GM20000 (cell line): Measurements from ENCODE around the gene KRTAP10-11.

Experiments used
- DNase-seq: peaks from one replicate; pipeline ENCODE4 v3.0.0; 2012; ENCODE audit warnings: low spot score
- TF ChIP-seq, protein P1 (sequence below): IDR thresholded peaks from 2 replicates; pipeline ENCODE4 v1.5.1; 2012; ENCODE audit warnings: mild to moderate bottlenecking, control low read depth; ENCODE audit errors: extremely low read depth, missing control alignments

Gene KRTAP10-11

DNA sequence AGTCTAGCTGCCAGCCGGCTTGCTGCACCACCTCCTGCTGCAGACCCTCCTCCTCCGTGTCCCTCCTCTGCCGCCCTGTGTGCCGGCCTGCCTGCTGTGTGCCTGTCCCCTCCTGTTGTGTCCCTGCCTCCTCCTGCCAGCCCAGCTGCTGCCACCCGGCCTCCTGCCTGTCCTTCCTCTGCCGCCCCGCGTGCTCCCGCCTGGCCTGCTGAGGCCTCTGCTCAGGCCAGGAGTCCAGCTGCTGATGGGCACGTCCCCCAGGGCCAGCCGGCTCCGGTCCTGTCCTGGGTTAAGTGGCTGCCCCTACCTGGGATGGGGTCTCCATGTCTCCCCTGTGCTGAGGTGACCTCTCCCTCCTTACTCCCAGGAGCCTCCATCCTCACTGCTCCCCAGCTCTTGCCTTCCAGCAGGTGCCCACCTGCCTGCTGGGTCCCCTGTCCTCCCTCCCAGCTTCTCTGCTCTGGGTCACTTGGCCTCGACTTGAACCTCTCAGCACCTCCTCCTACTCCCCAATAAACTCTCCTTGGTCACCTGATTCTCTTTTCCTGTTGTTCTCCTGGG, 33.5 kb upstream of the KRTAP10-11 start:
- TF ChIP-seq, protein P1, sequence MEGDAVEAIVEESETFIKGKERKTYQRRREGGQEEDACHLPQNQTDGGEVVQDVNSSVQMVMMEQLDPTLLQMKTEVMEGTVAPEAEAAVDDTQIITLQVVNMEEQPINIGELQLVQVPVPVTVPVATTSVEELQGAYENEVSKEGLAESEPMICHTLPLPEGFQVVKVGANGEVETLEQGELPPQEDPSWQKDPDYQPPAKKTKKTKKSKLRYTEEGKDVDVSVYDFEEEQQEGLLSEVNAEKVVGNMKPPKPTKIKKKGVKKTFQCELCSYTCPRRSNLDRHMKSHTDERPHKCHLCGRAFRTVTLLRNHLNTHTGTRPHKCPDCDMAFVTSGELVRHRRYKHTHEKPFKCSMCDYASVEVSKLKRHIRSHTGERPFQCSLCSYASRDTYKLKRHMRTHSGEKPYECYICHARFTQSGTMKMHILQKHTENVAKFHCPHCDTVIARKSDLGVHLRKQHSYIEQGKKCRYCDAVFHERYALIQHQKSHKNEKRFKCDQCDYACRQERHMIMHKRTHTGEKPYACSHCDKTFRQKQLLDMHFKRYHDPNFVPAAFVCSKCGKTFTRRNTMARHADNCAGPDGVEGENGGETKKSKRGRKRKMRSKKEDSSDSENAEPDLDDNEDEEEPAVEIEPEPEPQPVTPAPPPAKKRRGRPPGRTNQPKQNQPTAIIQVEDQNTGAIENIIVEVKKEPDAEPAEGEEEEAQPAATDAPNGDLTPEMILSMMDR = no peak

DNA sequence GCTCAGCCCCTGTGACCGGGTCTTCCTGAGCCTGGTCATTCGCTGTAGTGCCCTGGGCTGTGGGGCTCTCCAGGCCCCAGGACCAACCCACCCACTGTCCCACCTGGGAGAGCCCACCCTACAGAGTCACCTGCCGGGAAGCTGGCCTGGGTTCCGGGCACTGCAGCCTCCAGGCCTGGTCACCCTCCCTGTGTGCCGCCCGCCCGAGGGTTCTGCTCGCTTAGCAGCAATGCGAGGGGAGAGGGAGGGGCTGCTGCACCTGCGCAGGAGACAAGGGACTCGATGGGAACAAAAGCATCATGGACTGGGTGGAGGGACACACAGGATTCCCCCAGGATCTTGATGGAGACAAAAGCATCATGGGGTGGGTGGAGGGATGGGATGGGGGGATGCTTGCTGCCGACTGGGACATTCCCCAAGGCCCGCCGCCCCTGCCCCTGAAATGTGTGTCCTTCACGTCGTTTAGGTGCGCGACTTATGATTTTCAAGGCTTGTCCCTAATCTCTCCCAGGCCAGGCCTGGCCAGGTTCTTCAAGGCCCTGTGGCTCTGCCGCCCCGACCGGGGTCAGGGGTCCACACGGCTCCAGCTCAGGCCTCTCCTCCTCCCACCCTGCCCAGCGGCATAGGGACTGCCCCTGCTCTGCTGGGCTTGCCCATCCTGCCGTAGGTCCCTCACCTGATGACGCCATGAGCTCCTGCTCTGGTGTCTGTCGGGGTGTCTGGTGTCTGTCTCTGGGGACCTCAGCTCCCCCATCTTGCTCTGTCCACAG, 32.6 kb upstream of the KRTAP10-11 start:
- TF ChIP-seq, protein P1 = no peak
- DNase-seq = no peak

More for the DNA sequence above, 33.5 kb upstream of the KRTAP10-11 start:
- no peak for DNase-seq

DNA sequence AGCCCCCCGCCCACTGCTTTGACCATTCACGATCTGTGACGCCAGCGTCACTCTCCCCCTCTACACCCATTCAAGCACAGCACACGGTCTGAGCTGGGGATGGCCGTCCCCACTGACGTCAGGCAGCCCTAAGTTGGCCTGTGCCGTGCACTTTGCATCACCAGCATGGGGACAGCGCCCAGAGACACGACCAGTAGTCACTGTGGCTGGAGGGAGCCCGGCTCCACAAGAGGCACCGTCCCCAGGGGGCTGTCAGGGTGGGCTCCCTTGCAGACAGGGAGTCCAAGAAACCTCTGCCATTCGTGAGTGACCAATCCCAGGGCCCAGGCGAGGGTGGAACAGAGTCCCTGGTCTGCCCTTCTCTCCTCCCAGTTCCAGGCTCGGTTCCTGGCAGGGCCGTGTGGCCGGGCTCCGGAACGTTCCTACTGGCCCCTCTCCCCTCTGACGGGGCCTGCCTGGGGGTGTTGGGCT, 32.0 kb upstream of the KRTAP10-11 start:
- TF ChIP-seq, protein P1 = no peak
- no peak for DNase-seq

DNA sequence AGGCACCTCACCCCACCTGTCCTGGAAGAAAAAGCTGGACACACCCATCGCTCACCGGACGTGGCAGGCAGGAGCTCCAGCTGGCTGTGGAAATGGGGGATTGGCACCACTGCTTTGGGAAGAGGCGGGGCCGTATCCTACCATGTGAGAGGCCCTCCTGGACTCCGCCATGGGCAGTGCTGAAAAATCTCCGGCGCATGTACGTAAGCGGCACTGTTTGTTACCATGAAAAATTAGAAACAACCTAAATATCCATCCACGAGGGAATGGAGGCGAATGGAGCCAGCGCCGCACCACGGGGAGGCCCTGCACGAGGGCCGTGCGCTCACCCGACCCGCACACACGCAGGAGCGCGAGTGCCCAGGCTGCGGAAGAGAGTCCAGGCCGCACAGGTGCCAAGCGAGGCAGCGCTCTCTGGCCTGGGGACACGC, 31.2 kb upstream of the KRTAP10-11 start:
- DNase-seq = no peak

DNA sequence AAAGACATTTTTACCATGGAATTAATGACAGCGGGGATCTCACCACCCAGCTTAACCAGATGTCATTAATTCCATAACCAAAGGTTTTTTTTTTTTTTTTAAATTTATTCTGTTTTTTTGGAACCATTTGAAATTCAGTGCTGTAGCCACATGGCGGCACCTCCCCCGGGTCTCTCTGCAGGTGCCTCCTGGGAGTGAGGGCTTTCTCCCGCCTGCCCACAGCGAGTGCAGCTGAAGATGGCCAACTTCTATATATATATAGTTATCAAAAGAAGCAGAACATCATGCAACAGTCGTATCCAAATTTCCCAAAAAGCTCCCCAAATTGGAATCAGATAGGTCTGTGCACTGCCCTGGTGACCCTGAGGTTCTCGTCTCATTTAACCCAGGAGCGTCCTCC, 30.7 kb upstream of the KRTAP10-11 start:
- DNase-seq = no peak
- TF ChIP-seq, protein P1 = no peak

More for the DNA sequence above, 31.2 kb upstream of the KRTAP10-11 start:
- TF ChIP-seq, protein P1 = no peak

DNA sequence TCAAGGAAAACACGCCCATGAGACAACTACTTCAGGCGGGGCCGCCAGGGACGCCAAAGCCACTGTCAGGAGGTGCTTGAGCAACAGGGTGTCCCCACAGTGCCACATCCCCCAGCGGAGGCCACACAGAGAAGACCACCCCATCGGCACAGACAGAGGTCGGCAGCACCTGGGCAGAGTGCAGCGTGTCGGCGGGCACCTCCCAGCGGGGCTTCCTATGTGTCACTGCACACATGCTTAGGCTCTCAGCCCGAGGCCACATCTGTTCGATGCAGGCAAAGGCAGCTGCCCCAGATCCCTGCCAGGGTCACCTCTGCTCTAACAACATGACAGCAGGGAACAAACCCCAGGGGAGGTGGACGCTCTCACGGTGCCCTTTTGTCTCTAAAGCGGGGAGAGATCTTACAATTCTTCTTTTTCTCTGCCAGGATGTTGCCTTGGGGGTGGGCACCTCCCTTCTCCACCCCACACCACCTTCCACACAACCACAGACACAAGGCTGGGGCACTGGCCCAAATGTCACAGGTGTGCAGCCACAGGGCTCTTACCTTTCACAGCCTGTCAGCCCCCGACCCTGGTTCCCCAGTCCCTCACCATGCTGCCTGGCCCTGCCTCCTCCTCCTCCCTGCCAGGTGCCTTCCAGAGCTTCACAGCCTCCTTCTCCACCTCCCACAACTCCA, 30.2 kb upstream of the KRTAP10-11 start:
- DNase-seq = no peak
- TF ChIP-seq, protein P1 = no peak

DNA sequence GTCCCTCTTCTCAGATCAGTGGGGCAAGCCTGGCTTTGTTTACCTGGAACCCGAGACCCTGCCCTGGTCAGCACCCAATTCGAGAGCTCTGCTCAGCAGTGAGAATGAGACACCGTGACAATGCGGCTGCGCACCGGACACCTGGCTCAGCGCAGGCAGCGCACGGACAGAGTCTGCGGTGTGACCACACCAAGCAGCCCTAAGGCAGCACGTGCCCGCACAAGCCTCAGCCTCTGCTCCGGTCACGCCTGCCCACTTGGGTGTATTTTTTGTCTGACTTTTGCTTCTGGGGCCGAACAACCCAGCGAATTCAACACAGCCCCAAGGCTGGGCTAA, 29.7 kb upstream of the KRTAP10-11 start:
- TF ChIP-seq, protein P1 = no peak
- no peak for DNase-seq
